Liver (tissue), 9 donors: Measurements from ENCODE around the gene RSL1D1. TPM values are rescaled to one million over a fixed set of nuclear protein-coding genes. Genes with fewer than 3 reads are reported as not detected.

Experiments
- DNase-seq: peaks from one replicate; pipeline ENCODE4 v3.0.0-alpha.2; 2017; ENCODE audit warnings: low spot score
- H3K27ac ChIP-seq, 2 donors: one replicate each; pipeline ENCODE4 v1.7.0; 2013; ENCODE audit warnings: inconsistent platforms in 2 of 2, low read length in 2 of 2, control low read depth in 1 of 2, low read depth in 1 of 2, mild to moderate bottlenecking in 1 of 2
- H3K27me3 ChIP-seq, 4 donors: one replicate each; pipeline versions ENCODE4 v1.6.1 to v1.7.0; 2013; ENCODE audit warnings: low read length in 3 of 4, inconsistent platforms in 1 of 4, mild to moderate bottlenecking in 1 of 4, moderate library complexity in 1 of 4; ENCODE audit not compliant: control insufficient read depth in 4 of 4, insufficient read depth in 4 of 4
- H3K36me3 ChIP-seq, 4 donors: one replicate each; pipeline versions ENCODE4 v1.6.1 to v1.7.0; 2013; ENCODE audit warnings: low read length in 3 of 4, mild to moderate bottlenecking in 3 of 4, low read depth in 1 of 4, moderate library complexity in 1 of 4; ENCODE audit not compliant: control insufficient read depth in 4 of 4, insufficient read depth in 3 of 4
- H3K4me1 ChIP-seq, 4 donors: one replicate each; pipeline versions ENCODE4 v1.6.1 to v1.7.0; 2013; ENCODE audit warnings: low read length in 3 of 4, mild to moderate bottlenecking in 3 of 4, moderate library complexity in 1 of 4; ENCODE audit not compliant: control insufficient read depth in 4 of 4, insufficient read depth in 4 of 4
- H3K4me3 ChIP-seq, 3 donors: one replicate each; pipeline versions ENCODE4 v1.6.1 to v1.7.0; 2013; ENCODE audit warnings: low read length in 3 of 3, control low read depth in 1 of 3, low read depth in 1 of 3, mild to moderate bottlenecking in 1 of 3
- H3K9ac ChIP-seq, 2 donors: one replicate each; pipeline ENCODE4 v1.7.0; 2013; ENCODE audit warnings: low read length in 2 of 2, mild to moderate bottlenecking in 2 of 2, moderate library complexity in 2 of 2, control low read depth in 1 of 2, low read depth in 1 of 2
- H3K9me3 ChIP-seq, 4 donors: one replicate each; pipeline versions ENCODE4 v1.6.1 to v1.7.0; 2013; ENCODE audit warnings: low read length in 3 of 4; ENCODE audit not compliant: control insufficient read depth in 4 of 4
- ATF3 ChIP-seq: IDR thresholded peaks from 2 replicates; pipeline ENCODE4 v1.6.1; 2016; ENCODE audit warnings: antibody characterized with exemption
- CTCF ChIP-seq: fragments of 150-350 bp; IDR thresholded peaks from 2 replicates; pipeline ENCODE4 v1.5.1; 2017; ENCODE audit warnings: improper control_type of control experiment, low read depth, low read length; ENCODE audit not compliant: missing input control
- EGR1 ChIP-seq, 2 donors: IDR thresholded peaks; 2 replicates each; pipeline ENCODE4 v1.6.1; 2016 to 2018; ENCODE audit warnings: antibody characterized with exemption in 2 of 2, low read depth in 2 of 2
- FOXA1 ChIP-seq: IDR thresholded peaks from 2 replicates; pipeline ENCODE4 v1.6.1; 2016; ENCODE audit warnings: antibody characterized with exemption
- FOXA2 ChIP-seq: IDR thresholded peaks from 2 replicates; pipeline ENCODE4 v1.6.1; 2016; ENCODE audit warnings: antibody characterized with exemption
- GABPA ChIP-seq, 2 donors: IDR thresholded peaks in 1 of 2; conservative IDR thresholded peaks in 1 of 2; 2 replicates each; pipeline ENCODE4 v1.6.1; 2016; ENCODE audit warnings: antibody characterized with exemption in 2 of 2, mild to moderate bottlenecking in 1 of 2, moderate library complexity in 1 of 2
- HNF4A ChIP-seq, 2 donors: conservative IDR thresholded peaks; 2 replicates each; pipeline ENCODE4 v1.6.1; 2016; ENCODE audit warnings: antibody characterized with exemption in 2 of 2, mild to moderate bottlenecking in 2 of 2
- HNF4G ChIP-seq: IDR thresholded peaks from 2 replicates; pipeline ENCODE4 v1.6.1; 2016; ENCODE audit warnings: antibody characterized with exemption
- JUND ChIP-seq, 2 donors: IDR thresholded peaks; 2 replicates each; pipeline ENCODE4 v1.6.1; 2016; ENCODE audit warnings: antibody characterized with exemption in 2 of 2
- MAX ChIP-seq: IDR thresholded peaks from 2 replicates; pipeline ENCODE4 v1.6.1; 2016; ENCODE audit warnings: antibody characterized with exemption
- NR2F2 ChIP-seq: IDR thresholded peaks from 2 replicates; pipeline ENCODE4 v1.6.1; 2016; ENCODE audit warnings: antibody characterized with exemption
- RAD21 ChIP-seq, 2 donors: IDR thresholded peaks; 2 replicates each; pipeline ENCODE4 v1.6.1; 2016; ENCODE audit warnings: antibody characterized with exemption in 2 of 2, mild to moderate bottlenecking in 2 of 2
- REST ChIP-seq: IDR thresholded peaks from 2 replicates; pipeline ENCODE4 v1.6.1; 2016; ENCODE audit warnings: antibody characterized with exemption, mild to moderate bottlenecking
- RXRA ChIP-seq, 2 donors: IDR thresholded peaks; 2 replicates each; pipeline ENCODE4 v1.6.1; 2017 to 2018; ENCODE audit warnings: antibody characterized with exemption in 2 of 2, mild to moderate bottlenecking in 1 of 2
- SP1 ChIP-seq: IDR thresholded peaks from 2 replicates; pipeline ENCODE4 v1.6.1; 2018; ENCODE audit warnings: antibody characterized with exemption, mild to moderate bottlenecking
- TAF1 ChIP-seq: conservative IDR thresholded peaks from 2 replicates; pipeline ENCODE4 v1.6.1; 2016; ENCODE audit warnings: antibody characterized with exemption, mild to moderate bottlenecking
- YY1 ChIP-seq: IDR thresholded peaks from 2 replicates; pipeline ENCODE4 v1.6.1; 2016; ENCODE audit warnings: antibody characterized with exemption, mild to moderate bottlenecking
- ZBTB33 ChIP-seq: IDR thresholded peaks from 2 replicates; pipeline ENCODE4 v1.6.1; 2016; ENCODE audit warnings: antibody characterized with exemption
- WGBS: extraction: QIAGEN DNeasy Blood & Tissue Kit; methylation state at CpG from one replicate; pipeline ENCODE4 v1.1.7; 2013; 5-methylcytosine and 5-hydroxymethylcytosine counted together
- polyA plus RNA-seq, 2 donors: library from polyadenylated mRNA; stranded (reverse) in 1 of 2; unstranded in 1 of 2; fragments of 200-250 nt in 1 of 2; fragments of >200 nt in 1 of 2; fragmentation: Nextera tagmentation in 1 of 2; extraction: Ambion mirVana in 1 of 2; gene quantifications; one replicate each; pipeline versions ENCODE4 v1.2.1 to v1.2.3, GENCODE V29; 2013 to 2015
- total RNA-seq, 2 donors: library from RNA; depleted of rRNA; stranded (reverse); fragments of >200 nt; gene quantifications; one replicate each; pipeline ENCODE4 v1.2.3, GENCODE V29; 2014
- donor health status: healthy.
- donor health status: healthy.
- donor health status: healthy.
- donor health status: healthy.
- donor health status: healthy.

RSL1D1 gene
- total RNA-seq (10 to 100 TPM; 35.2 to 59.7 TPM), polyA plus RNA-seq (10 to 100 TPM; 37.7 to 48.9 TPM)

GRCh38 chr16:11851294-11852091 lies at the start of gene RSL1D1:
TSS of gene RSL1D1 (minus strand) at chr16:11851542. CDS start at chr16:11851512, 30 bp downstream.
- H3K27ac ChIP-seq: peak within 1 kb of the TSS; percentile 81 to 91
- H3K4me1 ChIP-seq: peaks cover 2 to 29% (median 14%) of the 10 kb centered on the region in 4 donors

More at GRCh38 chr16:11851294-11852091, at the start of gene RSL1D1:
- H3K27me3 ChIP-seq: no peaks in the 10 kb centered on the region
- under 1% methylated on average over 57 of the region's 57 CpGs for WGBS
- peak; percentile 98 for DNase-seq
- no peaks in the 10 kb centered on the region for H3K9me3 ChIP-seq
- peaks cover 9 to 23% (median 16%) of the 10 kb centered on the region in 4 donors for H3K36me3 ChIP-seq
- H3K4me3 ChIP-seq: peak within 1 kb of the TSS; percentile 72 to 96 (median 78)
- no peak for TF ChIP-seq FOXA2
- no peak for TF ChIP-seq ATF3
- TF ChIP-seq SP1: peak; percentile 53
- TF ChIP-seq RAD21 (IDR thresholded peaks at IDR 0.05): no peak
- TF ChIP-seq EGR1 (IDR thresholded peaks at IDR 0.05; ENCODE audit: low read depth in 2 of 2): peak in 1 of 2 donors; percentile 57
- TF ChIP-seq ZBTB33: peak; percentile 48
- peak; percentile 9 for TF ChIP-seq NR2F2
- no peak for TF ChIP-seq CTCF
- peak; percentile 84 for TF ChIP-seq TAF1
- peak; percentile 97 to 100 for TF ChIP-seq GABPA (IDR thresholded peaks at IDR 0.05 in 1 of 2, conservative IDR thresholded peaks at IDR 0.05 in 1 of 2)
- TF ChIP-seq JUND (IDR thresholded peaks at IDR 0.05): no peak
- no peak for TF ChIP-seq FOXA1
- TF ChIP-seq RXRA (IDR thresholded peaks at IDR 0.05): peak in 1 of 2 donors; percentile 59
- TF ChIP-seq YY1: peak; percentile 99
- TF ChIP-seq HNF4G: no peak
- TF ChIP-seq REST: no peak
- peak; percentile 96 for TF ChIP-seq MAX
- no peak for TF ChIP-seq HNF4A (conservative IDR thresholded peaks at IDR 0.05)
- H3K9ac ChIP-seq: peak within 1 kb of the TSS; percentile 89 to 90
